ENCODE results near the gene PUS7L.
A peak's percentile ranks its signal among the peaks of the same experiment; 100 is the strongest.
"Not testable (repeated sequence)": the region's sequence is repeated elsewhere in the genome, so short reads cannot be mapped to it uniquely, and the experiment has no call there.

PUS7L gene

GRCh38 chr12:43758728-43759563 lies at the start of gene PUS7L, which contains the start of gene IRAK4:
Gene PUS7L, minus strand, starts transcription at chr12:43758790. Its CDS starts 3,545 bp downstream, at chr12:43755245.
Gene IRAK4, plus strand, starts transcription at chr12:43758951. Its CDS starts 9,161 bp downstream, at chr12:43768112.
- DNase-seq (ENCODE audit: low spot score) = peak; percentile 93

- no peak for DNase-seq (ENCODE audit: low spot score)
Observed at GRCh38 chr12:43807386-43807785, 48.8 kb upstream of the PUS7L start.

- no peak for DNase-seq (ENCODE audit: low spot score)
Observed at GRCh38 chr12:43806737-43807072, 48.1 kb upstream of the PUS7L start.

GRCh38 chr12:43805860-43806736 lies 47.5 kb upstream of the PUS7L start, which contains the start of gene TWF1:
Gene TWF1, minus strand, starts transcription at chr12:43806317. Its CDS starts 72 bp downstream, at chr12:43806245.
- DNase-seq (ENCODE audit: low spot score) = peak; percentile 95

- peak; percentile 8 for DNase-seq (ENCODE audit: low spot score)
Observed at GRCh38 chr12:43805149-43805859, 46.7 kb upstream of the PUS7L start.

GRCh38 chr12:43797561-43798217 lies 39.1 kb upstream of the PUS7L start:
- DNase-seq (ENCODE audit: low spot score) = no peak

- DNase-seq (ENCODE audit: low spot score) = no peak
Observed at GRCh38 chr12:43795716-43796280, 37.2 kb upstream of the PUS7L start.

- no peak for DNase-seq (ENCODE audit: low spot score)
Observed at GRCh38 chr12:43789941-43790340, 31.4 kb upstream of the PUS7L start.

- DNase-seq (ENCODE audit: low spot score) = no peak
Observed at GRCh38 chr12:43786899-43787693, 28.5 kb upstream of the PUS7L start.

GRCh38 chr12:43776498-43776897 lies 17.9 kb upstream of the PUS7L start:
- DNase-seq (ENCODE audit: low spot score) = peak; percentile 22

GRCh38 chr12:43766291-43766690 lies 7.7 kb upstream of the PUS7L start:
- DNase-seq (ENCODE audit: low spot score) = no peak

GRCh38 chr12:43764528-43764927 lies 5.9 kb upstream of the PUS7L start:
- DNase-seq (ENCODE audit: low spot score) = no peak

- peak; percentile 12 for DNase-seq (ENCODE audit: low spot score)
Observed at GRCh38 chr12:43763769-43764168, 5.2 kb upstream of the PUS7L start.

GRCh38 chr12:43762596-43762995 lies 4.0 kb upstream of the PUS7L start:
- no peak for DNase-seq (ENCODE audit: low spot score)

- no peak for DNase-seq (ENCODE audit: low spot score)
Observed at GRCh38 chr12:43761500-43761899, 2.9 kb upstream of the PUS7L start.

- no peak for DNase-seq (ENCODE audit: low spot score)
Observed at GRCh38 chr12:43760396-43760795, 1.8 kb upstream of the PUS7L start.

GRCh38 chr12:43758247-43758727 lies 303 bp downstream of the PUS7L start:
- DNase-seq (ENCODE audit: low spot score) = peak; percentile 36

GRCh38 chr12:43754015-43754414 lies 4.6 kb downstream of the PUS7L start:
- no peak for DNase-seq (ENCODE audit: low spot score)

GRCh38 chr12:43751360-43751759 lies 7.2 kb downstream of the PUS7L start:
- not testable (repeated sequence) for DNase-seq (ENCODE audit: low spot score)

GRCh38 chr12:43750814-43751213 lies 7.8 kb downstream of the PUS7L start:
- DNase-seq (ENCODE audit: low spot score) = no peak
